Transverse colon (tissue), 4 donors: Measurements from ENCODE around the gene CAMK2D. TPM values are rescaled to one million over a fixed set of nuclear protein-coding genes. Genes with fewer than 3 reads are reported as not detected.

Source experiments
- DNase-seq: peaks from one replicate; pipeline ENCODE4 v3.0.0-alpha.2; 2019
- H3K27ac ChIP-seq, 4 donors: fragments of 200-600 bp; sonication (generic); 2 replicates each; pipeline ENCODE4 v1.5.1; 2016 to 2018; ENCODE audit warnings: inconsistent platforms in 4 of 4
- H3K27me3 ChIP-seq: fragments of 200-600 bp; sonication (generic); 2 replicates; pipeline ENCODE4 v1.5.1; 2017; ENCODE audit warnings: inconsistent platforms
- H3K36me3 ChIP-seq, 4 donors: fragments of 200-600 bp; sonication (generic); 2 replicates each; pipeline ENCODE4 v1.5.1; 2017 to 2019; ENCODE audit warnings: inconsistent platforms in 4 of 4
- H3K4me1 ChIP-seq, 4 donors: fragments of 200-600 bp; sonication (generic); 2 replicates each; pipeline ENCODE4 v1.5.1; 2017 to 2020; ENCODE audit warnings: inconsistent platforms in 4 of 4
- H3K4me3 ChIP-seq, 4 donors: fragments of 200-600 bp; sonication (generic); 1 replicate in 1 of 4; 2 replicates in 3 of 4; pipeline versions ENCODE4 v1.5.1 to v1.6.1; 2017 to 2019; ENCODE audit warnings: inconsistent platforms in 4 of 4
- H3K9me3 ChIP-seq, 2 donors: fragments of 200-600 bp; sonication (generic); 2 replicates each; pipeline ENCODE4 v1.5.1; 2017 to 2019; ENCODE audit warnings: inconsistent platforms in 2 of 2
- CTCF ChIP-seq, 5 experiments: fragments of 200-600 bp in 3 of 5; fragments of 450-650 bp in 2 of 5; sonication (generic) in 3 of 5; IDR thresholded peaks; 1 replicate in 2 of 5; 2 replicates in 3 of 5; pipeline ENCODE4 v1.5.1; 2016 to 2017; ENCODE audit warnings: antibody characterized with exemption in 5 of 5, inconsistent platforms in 3 of 5, mild to moderate bottlenecking in 2 of 5, moderate library complexity in 1 of 5
- EP300 ChIP-seq: sonication (generic); formaldehyde crosslinking; IDR thresholded peaks from one replicate; pipeline ENCODE4 v1.6.1; 2017; ENCODE audit warnings: antibody characterized with exemption, low read depth
- POLR2A ChIP-seq: fragments of 450-650 bp; IDR thresholded peaks from one replicate; pipeline ENCODE4 v1.6.1; 2016; ENCODE audit warnings: antibody characterized with exemption, mild to moderate bottlenecking, moderate library complexity
- POLR2AphosphoS5 ChIP-seq, 3 donors: sonication (generic); formaldehyde crosslinking; IDR thresholded peaks; one replicate each; pipeline ENCODE4 v1.6.1; 2016; ENCODE audit warnings: antibody characterized with exemption in 3 of 3
- WGBS, 2 donors: methylation state at CpG; one replicate each; pipeline ENCODE4 v1.1.5; 2018; ENCODE audit warnings: low coverage in 1 of 2; 5-methylcytosine and 5-hydroxymethylcytosine counted together
- in situ Hi-C, 4 donors: fragments of 200-750 bp; cut with MboI; loops; one replicate each; pipeline versions ENCODE4 v1.15.0 to v1.15.1; 2017; ENCODE audit warnings: low sequenced_read_pairs in 3 of 4, low pct_ligation_motif_present in 1 of 4, low pct_unique_long_range_greater_than_20kb in 1 of 4
- intact Hi-C: fragments of 100-400 bp; cut with DNase I; formaldehyde crosslinking; loops from one replicate; pipeline ENCODE4 v1.15.1; 2023; ENCODE audit warnings: low total_unique reads
- total RNA-seq, 4 donors: library from RNA; depleted of rRNA; stranded (reverse); fragments of >200 nt; gene quantifications; one replicate each; pipeline ENCODE4 v1.1.0, GENCODE V29; 2016

Gene CAMK2D
- total RNA-seq, 4 donors from 2014 or later = 54.5 to 107 (median 84.7) TPM

GRCh38 chr4:113411496-113411938, 350.0 kb downstream of the CAMK2D start:
- TF ChIP-seq POLR2AphosphoS5 (IDR thresholded peaks at IDR 0.05) (no peak), EP300 (no peak), POLR2A (no peak), CTCF (IDR thresholded peaks at IDR 0.05) (no peak)
- Histone ChIP-seq H3K4me1 (no peaks in the 10 kb centered on the region), H3K27me3 (no peaks in the 10 kb centered on the region), H3K36me3 (no peaks in the 10 kb centered on the region), H3K4me3 (no peak overlapping the region), H3K9me3 (no peaks in the 10 kb centered on the region), H3K27ac (no peak overlapping the region)
- intact Hi-C loops (no loop called here), in situ Hi-C loops (loop anchor here in 1 of 4 donors (25.0 kb wide), 1 partner anchor 976 kb away; no protein-coding TSS in a partner anchor)
- 59% methylated on average over 4 of the region's 4 CpGs; no CpG with 5 or more reads in 1 of the 2 donors for WGBS, 2 donors
- no peak for DNase-seq

- Histone ChIP-seq H3K36me3 (no peaks in the 10 kb centered on the region), H3K27me3 (no peaks in the 10 kb centered on the region), H3K4me3 (no peak overlapping the region), H3K4me1 (no peaks in the 10 kb centered on the region), H3K9me3 (no peaks in the 10 kb centered on the region), H3K27ac (no peak overlapping the region)
- TF ChIP-seq CTCF (IDR thresholded peaks at IDR 0.05) (no peak), POLR2A (no peak), EP300 (no peak), POLR2AphosphoS5 (IDR thresholded peaks at IDR 0.05) (no peak)
- intact Hi-C loops = no loop called here
- in situ Hi-C loops = loop anchor here in 1 of 4 donors (25.0 kb wide), 1 partner anchor 977 kb away; no protein-coding TSS in a partner anchor
- DNase-seq = no peak
Observed at GRCh38 chr4:113410686-113411085, 350.9 kb downstream of the CAMK2D start.

GRCh38 chr4:113409181-113409580, 352.4 kb downstream of the CAMK2D start:
- in situ Hi-C loops = loop anchor here in 1 of 4 donors (25.0 kb wide), 1 partner anchor 978 kb away; no protein-coding TSS in a partner anchor
- Histone ChIP-seq H3K9me3 (no peaks in the 10 kb centered on the region), H3K27ac (no peak overlapping the region), H3K4me1 (no peaks in the 10 kb centered on the region), H3K36me3 (no peaks in the 10 kb centered on the region), H3K4me3 (no peak overlapping the region), H3K27me3 (no peaks in the 10 kb centered on the region)
- intact Hi-C loops = no loop called here
- TF ChIP-seq CTCF (IDR thresholded peaks at IDR 0.05) = no peak
- TF ChIP-seq POLR2AphosphoS5 (IDR thresholded peaks at IDR 0.05) = no peak
- TF ChIP-seq EP300 = no peak
- no peak for TF ChIP-seq POLR2A
- no peak for DNase-seq
- 44 to 53% methylated on average over 4 of the region's 4 CpGs for WGBS, 2 donors

GRCh38 chr4:113407409-113407808, 354.1 kb downstream of the CAMK2D start:
- intact Hi-C loops (no loop called here), in situ Hi-C loops (loop anchor here in 1 of 4 donors (25.0 kb wide), 1 partner anchor 980 kb away; no protein-coding TSS in a partner anchor)
- Histone ChIP-seq H3K4me1 (no peaks in the 10 kb centered on the region), H3K36me3 (no peaks in the 10 kb centered on the region), H3K4me3 (no peak overlapping the region), H3K9me3 (no peaks in the 10 kb centered on the region), H3K27ac (no peak overlapping the region), H3K27me3 (no peaks in the 10 kb centered on the region)
- 65 to 77% methylated on average over 2 of the region's 2 CpGs for WGBS, 2 donors
- no peak for DNase-seq
- TF ChIP-seq POLR2AphosphoS5 (IDR thresholded peaks at IDR 0.05) (no peak), EP300 (no peak), POLR2A (no peak), CTCF (IDR thresholded peaks at IDR 0.05) (no peak)
